HG03280 (cell line): ENCODE results near the gene NFKB2.

Experiments used
- ATAC-seq: cut with Tn5 transposase; IDR thresholded peaks from one replicate; pipeline ENCODE4 v1.9.1; 2021; ENCODE audit warnings: mild to moderate bottlenecking, moderate library complexity; ENCODE audit not compliant: unreplicated experiment

NFKB2 gene

GRCh38 chr10:102394079-102394800, 1.3 kb upstream of the NFKB2 start:
- peak; percentile 79 for ATAC-seq

- ATAC-seq = peak; percentile 0
These were observed 605 bp upstream of the NFKB2 start for GRCh38 chr10:102394801-102395399.

- no peak for ATAC-seq
These were observed 779 bp downstream of the NFKB2 start for GRCh38 chr10:102396317-102396650.

- no peak for ATAC-seq
These were observed 1.2 kb downstream of the NFKB2 start for GRCh38 chr10:102396730-102397151.

GRCh38 chr10:102397222-102398171, 2.0 kb downstream of the NFKB2 start:
- no peak for ATAC-seq

GRCh38 chr10:102398172-102399020, 2.9 kb downstream of the NFKB2 start:
- ATAC-seq = no peak

- ATAC-seq = peak; percentile 43
These were observed 3.9 kb downstream of the NFKB2 start for GRCh38 chr10:102399217-102400021.

- ATAC-seq = no peak
These were observed 4.6 kb downstream of the NFKB2 start for GRCh38 chr10:102400076-102400475.

- no peak for ATAC-seq
These were observed 5.3 kb downstream of the NFKB2 start for GRCh38 chr10:102400598-102401341.

- no peak for ATAC-seq
These were observed 5.8 kb downstream of the NFKB2 start for GRCh38 chr10:102401342-102401654.

GRCh38 chr10:102401735-102402511, 6.4 kb downstream of the NFKB2 start:
- ATAC-seq = no peak

- no peak for ATAC-seq
These were observed 7.0 kb downstream of the NFKB2 start for GRCh38 chr10:102402512-102402896.

GRCh38 chr10:102403115-102403514, 7.6 kb downstream of the NFKB2 start:
- ATAC-seq = no peak

- no peak for ATAC-seq
These were observed 9.0 kb downstream of the NFKB2 start for GRCh38 chr10:102404361-102405107.

- ATAC-seq = no peak
These were observed 9.6 kb downstream of the NFKB2 start for GRCh38 chr10:102405108-102405571.

GRCh38 chr10:102405632-102406031, 10.1 kb downstream of the NFKB2 start:
- no peak for ATAC-seq

- ATAC-seq = no peak
These were observed 11.3 kb downstream of the NFKB2 start for GRCh38 chr10:102406815-102407214.
